ENCODE measurements around the gene SRF. TPM values are rescaled to one million over a fixed set of nuclear protein-coding genes. Genes with fewer than 3 reads are reported as not detected.

SRF gene
- total and polyA plus RNA-seq, 2 donors (not counting 3 experiments of a cell fraction or from before 2014, with no cell fraction given) = 34.4 to 55.8 TPM

DNA sequence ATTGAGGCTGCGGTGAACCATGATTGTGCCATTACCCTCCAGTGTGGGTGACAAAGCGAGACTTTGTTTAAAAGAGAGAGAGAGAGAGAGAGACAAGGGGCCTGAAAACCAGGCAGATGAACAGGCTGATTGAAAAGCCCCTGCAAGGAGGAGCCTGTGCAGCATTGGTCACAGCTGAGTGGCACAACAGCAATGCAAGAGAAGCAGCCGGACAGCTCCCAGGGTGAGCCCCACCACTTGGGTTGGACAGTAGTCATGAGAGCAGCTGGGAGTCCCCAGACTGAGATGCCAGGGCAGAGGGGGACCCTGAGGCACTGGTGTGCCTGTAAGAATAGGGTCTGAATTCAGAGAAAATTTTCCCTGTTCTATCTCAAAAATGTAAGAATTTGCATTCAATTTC lies 48.0 kb downstream of the SRF start:
- H3K27me3 ChIP-seq (ENCODE audit: control insufficient read depth in 2 of 2, insufficient read depth in 2 of 2, low read length in 2 of 2) = no peaks in the 10 kb centered on the region
- CTCF ChIA-PET = interaction anchor here (3.0 kb wide), 1 partner anchor 10 kb away, joined by 16 read pairs; the partner anchor contains the start of gene DNPH1
- DNase-seq (ENCODE audit: low read depth, low spot score) (no peak), FAIRE-seq (no peak)
- BruUV-seq (replicated peaks) = no TSS peak
- no peaks in the 10 kb centered on the region for H3K79me2 ChIP-seq (ENCODE audit: control insufficient read depth, insufficient read depth, low read length)
- no peaks in the 10 kb centered on the region for H3K9me3 ChIP-seq (replicated peaks; ENCODE audit: control insufficient read depth, insufficient read depth, low read length)
- H4K20me1 ChIP-seq (replicated peaks; ENCODE audit: control insufficient read depth, extremely low read depth, insufficient read depth, low read length) = no peaks in the 10 kb centered on the region
- no peaks in the 10 kb centered on the region for H3K4me1 ChIP-seq (ENCODE audit: control insufficient read depth, extremely low read depth, insufficient read depth, low read length)
- H3K9me1 ChIP-seq (replicated peaks; ENCODE audit: control insufficient read depth, extremely low read depth, insufficient read depth, low read length) = no peaks in the 10 kb centered on the region
- H3K27ac ChIP-seq (ENCODE audit: insufficient read depth, low read depth, low read length) = no peak overlapping the region
- peaks cover 0 to 31% of the 10 kb centered on the region in 2 experiments for H3K36me3 ChIP-seq (ENCODE audit: control insufficient read depth in 2 of 2, extremely low read depth in 1 of 2, insufficient read depth in 2 of 2, low read length in 2 of 2)
- no peak overlapping the region for H3K9ac ChIP-seq (replicated peaks; ENCODE audit: extremely low read depth, insufficient read depth, low read length)
- no peak overlapping the region for H3K4me3 ChIP-seq (replicated peaks in 1 of 3; ENCODE audit: insufficient read depth in 1 of 3, low read depth in 1 of 3, low read length in 3 of 3)
- no peak overlapping the region for H3K4me2 ChIP-seq (ENCODE audit: insufficient read depth, low read length)
- intact Hi-C loops (cut with micrococcal nuclease) (no loop called here), dilution Hi-C loops (cut with MboI; ENCODE audit: extremely low pct_ligation_motif_present, low sequenced_read_pairs) (no loop called here)
- POLR2A ChIA-PET = interaction anchor here (0.6 kb wide), 1 partner anchor 437 kb away, joined by 4 read pairs; the partner anchor contains the start of gene BICRAL
- TF ChIP-seq POLR2A (IDR thresholded peaks at IDR 0.05; ENCODE audit: low read depth, low read length) = no peak
- no peak for TF ChIP-seq POLR2AphosphoS5 (IDR thresholded peaks at IDR 0.05; ENCODE audit: insufficient read depth, low read depth, low read length)
- TF ChIP-seq, protein P1, sequence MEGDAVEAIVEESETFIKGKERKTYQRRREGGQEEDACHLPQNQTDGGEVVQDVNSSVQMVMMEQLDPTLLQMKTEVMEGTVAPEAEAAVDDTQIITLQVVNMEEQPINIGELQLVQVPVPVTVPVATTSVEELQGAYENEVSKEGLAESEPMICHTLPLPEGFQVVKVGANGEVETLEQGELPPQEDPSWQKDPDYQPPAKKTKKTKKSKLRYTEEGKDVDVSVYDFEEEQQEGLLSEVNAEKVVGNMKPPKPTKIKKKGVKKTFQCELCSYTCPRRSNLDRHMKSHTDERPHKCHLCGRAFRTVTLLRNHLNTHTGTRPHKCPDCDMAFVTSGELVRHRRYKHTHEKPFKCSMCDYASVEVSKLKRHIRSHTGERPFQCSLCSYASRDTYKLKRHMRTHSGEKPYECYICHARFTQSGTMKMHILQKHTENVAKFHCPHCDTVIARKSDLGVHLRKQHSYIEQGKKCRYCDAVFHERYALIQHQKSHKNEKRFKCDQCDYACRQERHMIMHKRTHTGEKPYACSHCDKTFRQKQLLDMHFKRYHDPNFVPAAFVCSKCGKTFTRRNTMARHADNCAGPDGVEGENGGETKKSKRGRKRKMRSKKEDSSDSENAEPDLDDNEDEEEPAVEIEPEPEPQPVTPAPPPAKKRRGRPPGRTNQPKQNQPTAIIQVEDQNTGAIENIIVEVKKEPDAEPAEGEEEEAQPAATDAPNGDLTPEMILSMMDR (IDR thresholded peaks at IDR 0.05; ENCODE audit: extremely low read depth in 1 of 2, insufficient read depth in 1 of 2, low read depth in 1 of 2, low read length in 2 of 2) = no peak
- TF ChIP-seq JUN (IDR thresholded peaks at IDR 0.05; ENCODE audit: borderline replicate concordance, insufficient read depth, insufficient read length, low read depth) = no peak
- TF ChIP-seq, protein P2, sequence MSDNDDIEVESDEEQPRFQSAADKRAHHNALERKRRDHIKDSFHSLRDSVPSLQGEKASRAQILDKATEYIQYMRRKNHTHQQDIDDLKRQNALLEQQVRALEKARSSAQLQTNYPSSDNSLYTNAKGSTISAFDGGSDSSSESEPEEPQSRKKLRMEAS (IDR thresholded peaks at IDR 0.05; ENCODE audit: insufficient read depth, insufficient read length) = no peak
- TF ChIP-seq MYC (IDR thresholded peaks at IDR 0.05; ENCODE audit: low read depth, low read length) = no peak
- TF ChIP-seq GATA2 (IDR thresholded peaks at IDR 0.05; ENCODE audit: insufficient read depth, insufficient read length, low read depth, low read length) = no peak
- no peak for TF ChIP-seq FOS (IDR thresholded peaks at IDR 0.05; ENCODE audit: borderline replicate concordance, insufficient read depth, low read length)
- H2AFZ ChIP-seq (ENCODE audit: low read depth, low read length) = no peak overlapping the region
